ENCODE results near the gene FBN1. TPM values are rescaled to one million over a fixed set of nuclear protein-coding genes. Genes with fewer than 3 reads are reported as not detected.

Gene FBN1
- total and polyA plus RNA-seq, 7 donors: 1.2 to 173 (median 57.0) TPM

GRCh38 chr15:48609486-48609885 lies 36.0 kb downstream of the FBN1 start:
- DNase-seq: no peak
- no peaks in the 10 kb centered on the region for H3K27me3 ChIP-seq
- H3K9me3 ChIP-seq: no peaks in the 10 kb centered on the region
- no peak for TF ChIP-seq EP300 (IDR thresholded peaks at IDR 0.05)
- no peak for TF ChIP-seq CTCF (IDR thresholded peaks at IDR 0.05)
- no peak for TF ChIP-seq POLR2AphosphoS5 (IDR thresholded peaks at IDR 0.05)
- TF ChIP-seq POLR2A (IDR thresholded peaks at IDR 0.05): no peak
- intact Hi-C loops (cut with DNase I): no loop called here
- peaks cover 0 to 2% (median under 1%) of the 10 kb centered on the region in 4 donors for H3K4me1 ChIP-seq
- H3K27ac ChIP-seq: no peak overlapping the region
- H3K36me3 ChIP-seq: peaks cover 0 to 10% (median 0%) of the 10 kb centered on the region in 4 donors
- H3K4me3 ChIP-seq: no peak overlapping the region
- WGBS, 2 donors: 77 to 79% methylated on average over 3 of the region's 3 CpGs

GRCh38 chr15:48607846-48608245 lies 37.7 kb downstream of the FBN1 start:
- Histone ChIP-seq H3K27me3 (no peaks in the 10 kb centered on the region), H3K9me3 (no peaks in the 10 kb centered on the region), H3K4me1 (peaks cover 0 to 5% (median 2%) of the 10 kb centered on the region in 4 donors), H3K27ac (no peak overlapping the region), H3K36me3 (peaks cover 0 to 10% (median 0%) of the 10 kb centered on the region in 4 donors), H3K4me3 (no peak overlapping the region)
- no peak for DNase-seq
- 81 to 89% methylated on average over 3 of the region's 3 CpGs for WGBS, 2 donors
- TF ChIP-seq POLR2AphosphoS5 (IDR thresholded peaks at IDR 0.05) (no peak), EP300 (IDR thresholded peaks at IDR 0.05) (no peak), POLR2A (IDR thresholded peaks at IDR 0.05) (no peak)
- intact Hi-C loops (cut with DNase I): no loop called here

GRCh38 chr15:48604567-48604966 lies 40.9 kb downstream of the FBN1 start:
- TF ChIP-seq POLR2AphosphoS5 (IDR thresholded peaks at IDR 0.05) (no peak), EP300 (IDR thresholded peaks at IDR 0.05) (no peak), POLR2A (IDR thresholded peaks at IDR 0.05) (no peak)
- H3K4me1 ChIP-seq: peaks cover 0 to 10% (median 2%) of the 10 kb centered on the region in 4 donors
- no peaks in the 10 kb centered on the region for H3K27me3 ChIP-seq
- intact Hi-C loops (cut with DNase I): no loop called here
- H3K27ac ChIP-seq: no peak overlapping the region
- H3K4me3 ChIP-seq: no peak overlapping the region
- H3K36me3 ChIP-seq: peaks cover 0 to 7% (median 0%) of the 10 kb centered on the region in 4 donors
- no peak for DNase-seq
- H3K9me3 ChIP-seq: no peaks in the 10 kb centered on the region

- no peaks in the 10 kb centered on the region for H3K27me3 ChIP-seq
- no peaks in the 10 kb centered on the region for H3K9me3 ChIP-seq
- no peak for DNase-seq
- H3K4me1 ChIP-seq: peaks cover 0 to 10% (median 2%) of the 10 kb centered on the region in 4 donors
- intact Hi-C loops (cut with DNase I): no loop called here
- 66 to 70% methylated on average over 3 of the region's 3 CpGs for WGBS, 2 donors
- no peak overlapping the region for H3K4me3 ChIP-seq
- TF ChIP-seq POLR2AphosphoS5 (IDR thresholded peaks at IDR 0.05) (no peak), EP300 (IDR thresholded peaks at IDR 0.05) (no peak), POLR2A (IDR thresholded peaks at IDR 0.05) (no peak), CTCF (IDR thresholded peaks at IDR 0.05) (no peak)
- H3K36me3 ChIP-seq: peaks cover 0 to 11% (median 0%) of the 10 kb centered on the region in 4 donors
- no peak overlapping the region for H3K27ac ChIP-seq
Observed at GRCh38 chr15:48603922-48604321, 41.6 kb downstream of the FBN1 start.

GRCh38 chr15:48603123-48603500 lies 42.4 kb downstream of the FBN1 start:
- Histone ChIP-seq H3K4me3 (no peak overlapping the region), H3K27ac (peak overlapping the region in 3 of 4 donors; percentile 23 to 48 (median 33)), H3K36me3 (peaks cover 0 to 11% (median 0%) of the 10 kb centered on the region in 4 donors), H3K4me1 (peaks cover 0 to 10% (median 2%) of the 10 kb centered on the region in 4 donors), H3K9me3 (no peaks in the 10 kb centered on the region), H3K27me3 (no peaks in the 10 kb centered on the region)
- TF ChIP-seq EP300 (IDR thresholded peaks at IDR 0.05): no peak
- TF ChIP-seq POLR2AphosphoS5 (IDR thresholded peaks at IDR 0.05): no peak
- TF ChIP-seq POLR2A (IDR thresholded peaks at IDR 0.05): no peak
- no peak for TF ChIP-seq CTCF (IDR thresholded peaks at IDR 0.05)
- WGBS, 2 donors: 82 to 83% methylated on average over 6 of the region's 6 CpGs
- no peak for DNase-seq
- intact Hi-C loops (cut with DNase I): no loop called here

Measured in sigmoid colon (tissue), 7 donors.